GM04504 (cell line): ENCODE data around the gene MT1B.

Source experiments
- DNase-seq: peaks from one replicate; pipeline ENCODE4 v3.0.0-alpha.2; 2012; ENCODE audit warnings: low read depth

MT1B gene

DNA sequence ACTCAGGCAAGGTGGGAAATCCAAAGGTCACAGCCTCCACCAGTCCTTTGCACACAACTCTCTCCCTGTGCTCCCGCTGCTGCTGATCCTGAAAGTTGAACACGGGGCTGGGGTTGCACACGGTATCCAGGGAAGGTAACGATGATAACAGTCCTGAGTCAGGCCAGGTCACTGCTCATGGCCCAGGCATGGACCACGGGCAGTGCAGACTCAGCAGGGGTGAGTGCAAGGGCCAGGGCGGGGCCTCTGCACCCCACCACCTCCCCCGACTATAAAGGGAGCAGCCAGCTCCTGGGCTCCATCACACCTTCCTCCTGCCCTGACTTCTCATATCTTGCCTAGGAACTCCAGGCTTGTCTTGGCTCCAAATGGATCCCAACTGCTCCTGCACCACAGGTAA, at the start of gene MT1B:
Gene MT1B (plus strand): TSS at position 301 of the 400 bp plus-strand sequence. CDS start 68 bp downstream, at position 369.
- DNase-seq = no peak

DNA sequence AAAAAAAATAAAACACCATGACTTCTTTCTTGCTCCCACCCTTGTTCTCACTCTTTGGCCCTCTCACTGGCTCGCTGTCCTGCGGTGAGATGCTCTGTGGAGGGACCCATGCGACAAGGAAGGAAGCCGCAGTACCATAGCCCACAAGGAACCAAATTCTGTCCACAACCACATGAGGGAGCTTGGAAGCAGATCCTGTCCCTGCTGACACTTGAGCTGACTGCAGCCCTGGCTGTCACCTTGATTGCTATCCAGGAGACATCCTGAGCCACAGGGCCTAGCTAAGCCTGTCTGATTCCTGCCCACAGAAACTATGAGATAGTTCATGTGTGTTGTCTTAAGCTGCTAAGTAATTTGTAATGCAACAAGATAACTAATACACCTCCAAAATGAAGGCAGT, 48.1 kb upstream of the MT1B start:
- no peak for DNase-seq

DNA sequence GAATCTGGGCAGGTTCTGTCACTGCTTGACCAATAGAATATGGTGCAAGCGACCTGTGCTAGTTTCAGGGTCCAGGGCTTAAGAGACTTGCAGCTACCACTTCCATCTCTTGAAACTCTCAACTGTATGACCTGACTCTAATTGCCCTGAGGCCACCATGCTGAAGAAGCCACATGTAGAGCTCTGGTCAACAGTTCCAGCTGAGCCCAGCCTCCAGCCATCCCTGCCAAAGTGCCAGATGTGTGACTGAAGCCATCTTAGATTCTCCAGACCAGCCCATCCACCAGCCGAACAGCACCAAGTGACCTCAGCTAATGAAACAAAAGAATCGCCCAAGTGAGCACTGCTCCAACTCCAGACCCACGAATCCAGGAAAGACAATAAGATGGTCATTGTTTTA, 46.7 kb upstream of the MT1B start:
- no peak for DNase-seq

DNA sequence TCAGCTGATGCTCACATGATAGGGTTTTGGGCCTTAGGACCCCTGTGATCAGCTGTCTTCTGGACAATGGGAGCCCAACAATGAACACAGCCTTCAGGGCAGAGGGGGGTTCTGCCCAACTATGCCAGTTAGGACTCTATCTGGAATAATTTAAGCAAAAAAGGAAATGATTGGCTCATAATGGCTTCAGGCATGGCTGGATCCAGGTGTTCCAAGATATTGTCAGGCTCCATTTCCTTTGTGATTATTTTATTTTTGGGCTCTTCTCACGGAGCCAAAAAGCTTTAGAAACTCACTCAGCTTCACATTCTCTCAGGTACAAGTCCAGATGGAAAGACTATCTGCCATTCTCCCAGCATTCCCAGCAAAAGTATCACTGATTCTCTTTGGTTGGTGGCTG, 46.2 kb upstream of the MT1B start:
- no peak for DNase-seq

DNA sequence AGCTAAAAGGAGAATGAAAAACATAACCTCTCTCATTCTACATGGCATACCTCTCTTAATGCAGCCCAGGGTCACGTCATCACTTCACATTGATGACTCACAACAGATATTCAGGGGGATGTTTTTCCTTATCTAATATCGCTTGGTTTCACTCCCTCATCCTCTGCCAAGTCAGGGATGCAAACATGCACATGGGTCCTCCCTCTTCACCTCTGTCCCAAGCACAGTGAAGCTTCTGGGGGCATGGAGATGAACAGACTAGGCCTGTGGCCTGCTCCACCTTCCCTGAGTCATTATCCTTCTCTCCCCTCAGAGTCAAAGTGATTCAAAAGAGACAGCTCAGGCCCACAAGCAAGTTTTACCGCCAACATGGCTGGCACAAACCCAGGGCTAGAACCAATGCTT, 45.6 kb upstream of the MT1B start:
- no peak for DNase-seq

DNA sequence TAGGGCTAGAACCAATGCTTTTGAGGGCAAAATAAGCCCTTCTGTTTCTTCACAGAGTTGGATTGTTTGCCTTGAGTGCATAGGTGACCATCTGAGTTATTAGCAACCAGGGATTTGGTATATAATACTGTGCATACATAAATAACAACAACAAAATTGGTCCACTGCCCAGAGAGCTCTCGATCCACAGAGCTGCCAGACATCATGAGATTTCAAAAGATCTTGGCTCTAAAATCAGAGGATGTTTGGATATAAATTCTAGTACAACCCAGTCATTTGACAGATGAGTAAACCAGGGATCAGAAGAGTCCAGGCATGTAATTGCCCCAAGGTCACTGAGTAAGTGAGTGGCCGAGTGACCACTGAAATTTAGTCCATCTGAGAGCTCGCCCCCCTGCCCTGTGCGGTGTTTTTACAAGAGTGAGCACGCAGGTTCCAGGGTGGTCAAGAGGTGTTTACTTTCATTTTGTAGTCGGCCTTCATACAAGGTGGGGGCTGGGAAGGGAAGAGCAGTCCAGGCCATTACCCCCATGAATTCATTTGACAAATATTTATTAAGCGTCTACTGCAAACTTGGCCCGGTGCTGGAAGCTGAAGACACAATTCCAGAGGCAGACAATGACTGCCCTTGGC, 45.1 kb upstream of the MT1B start:
- DNase-seq = peak; percentile 90

DNA sequence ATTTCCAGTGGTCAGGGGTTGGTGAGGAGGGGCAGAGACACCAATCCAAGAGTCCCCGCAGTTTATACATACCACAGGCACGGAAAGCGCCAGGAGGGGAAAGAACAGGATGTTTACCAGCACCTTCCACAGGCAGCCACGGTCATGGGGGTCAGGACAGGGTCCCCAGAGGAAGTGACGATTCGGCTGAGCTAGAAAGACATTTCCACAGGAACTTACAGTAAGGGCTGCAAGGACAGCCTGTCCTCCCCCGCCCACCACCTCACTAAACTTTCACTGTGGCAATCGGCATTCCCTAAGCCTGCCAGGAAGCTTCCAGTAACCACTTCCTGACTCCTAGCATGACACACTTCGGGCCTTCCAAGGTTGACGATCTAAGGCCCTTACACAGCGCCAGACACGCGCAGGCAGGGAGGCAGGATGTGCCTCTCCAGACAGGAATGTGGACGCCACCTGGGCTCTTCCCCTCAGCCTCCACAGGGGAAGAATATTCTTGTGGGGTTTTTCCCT, 44.5 kb upstream of the MT1B start:
- DNase-seq = peak; percentile 97

DNA sequence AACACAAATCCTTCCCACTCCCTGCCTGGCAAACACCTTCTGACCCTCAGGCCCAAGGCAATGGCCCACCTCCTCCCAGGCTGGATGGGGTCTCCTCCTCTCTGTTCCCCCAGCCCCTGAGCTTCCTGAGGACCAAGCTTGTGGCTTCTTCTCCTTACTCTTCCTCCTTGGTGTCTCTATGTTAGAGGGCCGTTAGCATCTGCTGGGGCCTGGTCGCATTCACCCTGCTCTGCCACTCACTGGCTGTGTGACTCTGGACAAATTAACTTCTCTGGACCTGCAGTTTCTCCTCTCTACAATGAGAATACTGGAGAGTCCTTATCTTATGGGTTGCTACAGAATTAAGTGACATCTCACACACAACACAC, 44.0 kb upstream of the MT1B start:
- no peak for DNase-seq

DNA sequence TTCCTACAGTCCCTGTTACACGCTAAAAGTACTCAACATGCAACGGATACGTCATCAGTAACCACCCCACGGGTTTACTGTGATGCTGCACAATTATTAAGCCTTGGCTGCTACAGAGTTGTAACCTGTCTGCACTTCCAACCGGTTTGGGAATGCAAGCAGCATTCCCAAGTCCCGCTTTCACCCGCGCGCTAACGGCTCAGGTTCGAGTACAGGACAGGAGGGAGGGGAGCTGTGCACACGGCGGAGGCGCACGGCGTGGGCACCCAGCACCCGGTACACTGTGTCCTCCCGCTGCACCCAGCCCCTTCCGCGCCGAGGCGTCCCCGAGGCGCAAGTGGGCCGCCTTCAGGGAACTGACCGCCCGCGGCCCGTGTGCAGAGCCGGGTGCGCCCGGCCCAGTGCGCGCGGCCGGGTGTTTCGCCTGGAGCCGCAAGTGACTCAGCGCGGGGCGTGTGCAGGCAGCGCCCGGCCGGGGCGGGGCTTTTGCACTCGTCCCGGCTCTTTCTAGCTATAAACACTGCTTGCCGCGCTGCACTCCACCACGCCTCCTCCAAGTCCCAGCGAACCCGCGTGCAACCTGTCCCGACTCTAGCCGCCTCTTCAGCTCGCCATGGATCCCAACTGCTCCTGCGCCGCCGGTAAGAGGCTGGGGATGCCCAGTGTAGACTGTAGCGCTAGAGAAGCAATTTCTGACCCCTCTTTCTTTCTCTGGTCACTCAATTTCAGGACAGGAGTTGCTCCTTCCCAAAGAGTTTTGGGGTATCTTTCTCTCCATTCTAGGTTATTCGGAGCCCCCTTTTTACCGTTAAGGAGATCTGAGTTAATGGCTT, 43.4 kb upstream of the MT1B start, which contains the start of gene MT2A:
Gene MT2A (plus strand): TSS at position 542 of the 833 bp plus-strand sequence. CDS start 72 bp downstream, at position 614.
- peak; percentile 93 for DNase-seq

DNA sequence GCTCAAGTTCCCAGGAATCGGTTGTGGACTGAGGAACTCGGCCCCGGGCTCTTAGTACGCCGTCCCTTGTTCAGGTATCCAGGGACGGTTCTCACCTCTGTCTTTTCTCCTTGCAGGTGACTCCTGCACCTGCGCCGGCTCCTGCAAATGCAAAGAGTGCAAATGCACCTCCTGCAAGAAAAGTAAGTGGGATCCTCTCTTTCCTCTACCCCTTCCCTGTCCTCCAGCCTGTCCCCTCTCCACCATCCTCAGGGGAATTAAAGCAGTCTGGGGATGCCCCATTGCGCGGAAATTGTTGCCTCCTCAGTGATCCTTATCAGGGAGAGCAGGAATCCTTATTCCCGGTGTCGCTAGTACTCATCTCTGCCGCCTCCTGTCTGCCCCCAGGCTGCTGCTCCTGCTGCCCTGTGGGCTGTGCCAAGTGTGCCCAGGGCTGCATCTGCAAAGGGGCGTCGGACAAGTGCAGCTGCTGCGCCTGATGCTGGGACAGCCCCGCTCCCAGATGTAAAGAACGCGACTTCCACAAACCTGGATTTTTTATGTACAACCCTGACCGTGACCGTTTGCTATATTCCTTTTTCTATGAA, 42.7 kb upstream of the MT1B start:
- no peak for DNase-seq

DNA sequence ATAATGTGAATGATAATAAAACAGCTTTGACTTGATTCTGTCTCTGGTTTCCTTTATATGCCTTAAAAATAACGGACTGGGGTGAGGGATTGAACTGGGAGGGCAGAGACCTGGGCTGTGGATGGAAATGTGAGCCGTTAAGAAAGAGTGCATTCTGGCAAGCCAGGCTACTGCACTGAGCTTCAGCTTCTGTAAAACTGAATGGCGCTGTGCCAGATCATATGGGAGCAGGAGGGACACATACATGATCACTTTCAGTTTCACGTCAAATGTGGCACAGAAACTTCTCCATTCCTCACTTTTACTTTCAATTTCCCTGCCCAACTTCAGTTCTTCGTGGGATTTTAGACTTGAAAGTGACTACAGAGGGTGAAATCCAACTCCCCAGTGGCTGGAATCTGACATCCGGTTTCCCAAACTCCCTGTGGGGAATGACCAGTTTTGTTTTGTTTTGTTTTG, 42.2 kb upstream of the MT1B start:
- DNase-seq = peak; percentile 74

DNA sequence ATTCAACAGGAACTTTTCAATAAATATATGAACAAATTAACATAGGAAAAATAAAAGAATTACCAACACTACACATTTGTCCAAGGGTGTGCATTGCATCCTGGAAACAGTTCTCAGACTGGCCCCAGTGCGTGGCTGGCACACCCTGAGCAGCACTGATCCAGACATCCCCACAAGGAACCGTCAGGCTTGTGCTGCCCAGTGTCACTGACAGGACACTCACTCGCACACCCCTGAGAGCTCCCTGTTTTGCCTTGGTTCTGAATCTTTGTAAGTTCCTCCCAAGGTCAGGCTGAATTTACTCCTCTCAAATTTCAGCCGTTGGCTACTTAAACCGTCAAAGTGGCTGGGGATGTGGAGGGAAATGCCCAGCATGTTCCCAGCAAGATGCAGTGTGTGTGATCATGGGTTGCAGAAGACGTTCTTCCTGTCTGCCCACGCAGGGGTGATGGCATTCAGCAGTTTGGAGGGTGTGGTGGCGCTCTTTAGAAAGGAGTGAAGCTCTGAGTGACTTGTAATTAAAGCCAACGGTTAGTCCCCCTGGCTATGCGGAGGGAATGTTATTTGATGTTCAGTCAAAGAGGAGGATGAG, 41.6 kb upstream of the MT1B start:
- DNase-seq = no peak

DNA sequence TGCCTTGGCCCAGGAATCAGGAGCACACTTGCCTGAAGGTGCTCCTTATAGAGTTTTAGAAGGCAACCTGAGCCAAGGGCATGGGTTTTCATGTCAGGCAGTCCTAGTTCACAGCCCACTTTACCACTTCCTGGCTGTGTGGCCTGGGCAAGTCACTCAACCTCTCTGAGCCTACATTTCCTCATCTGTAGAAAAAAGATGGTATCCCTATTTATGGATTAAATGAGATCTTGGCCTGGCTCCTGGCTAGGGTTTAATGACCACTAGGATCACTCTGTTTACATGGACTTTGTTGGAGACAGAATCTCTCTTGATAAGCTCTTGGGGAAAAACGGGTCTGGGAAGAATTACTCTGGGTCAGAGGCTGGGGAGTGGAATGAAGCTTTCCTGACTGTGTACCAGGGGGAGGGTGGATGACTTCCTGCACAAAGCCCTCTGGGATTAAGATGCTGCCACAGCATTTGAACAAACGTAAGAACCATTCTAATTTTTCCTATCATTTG, 41.0 kb upstream of the MT1B start:
- DNase-seq = no peak

DNA sequence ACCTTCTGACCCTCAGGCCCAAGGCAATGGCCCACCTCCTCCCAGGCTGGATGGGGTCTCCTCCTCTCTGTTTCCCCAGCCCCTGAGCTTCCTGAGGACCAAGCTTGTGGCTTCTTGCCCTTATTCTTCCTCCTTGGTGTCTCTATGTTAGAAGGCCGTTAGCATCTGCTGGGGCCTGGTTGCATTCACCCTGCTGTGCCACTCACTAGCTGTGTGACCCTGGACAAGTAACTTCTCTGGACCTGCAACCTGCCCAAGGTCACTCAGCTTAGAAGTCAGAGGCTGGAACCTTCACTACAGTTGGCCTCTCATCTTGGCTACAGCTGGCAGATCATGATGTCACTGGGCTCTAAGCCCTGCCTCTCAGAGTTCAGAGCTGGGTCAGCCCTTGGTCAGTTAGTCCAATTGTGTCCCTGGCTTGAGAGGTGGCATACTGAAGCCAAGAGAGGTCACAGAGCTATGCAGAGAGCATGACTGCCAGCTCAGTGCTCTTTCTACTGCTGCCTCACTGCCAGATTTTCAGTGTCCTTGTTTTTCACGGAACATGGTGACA, 40.3 kb upstream of the MT1B start:
- DNase-seq = no peak

DNA sequence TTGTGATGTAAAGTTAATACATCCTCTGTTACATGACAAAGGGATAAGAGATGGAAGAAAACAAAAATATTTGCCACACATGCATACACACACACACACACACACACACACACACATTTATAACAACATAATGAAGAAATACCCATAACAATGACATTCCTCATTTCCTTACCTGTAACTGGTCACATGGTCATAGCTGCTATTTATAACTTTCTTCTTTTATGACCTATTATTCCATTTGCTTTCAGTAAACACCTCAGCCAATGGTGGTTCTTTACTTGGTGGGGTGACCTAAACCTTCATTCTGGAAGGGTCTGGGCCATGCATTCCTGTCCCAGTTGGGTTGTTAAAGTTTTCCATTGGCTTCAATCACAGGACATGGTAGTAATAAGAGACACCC, 38.0 kb upstream of the MT1B start:
- DNase-seq = no peak

DNA sequence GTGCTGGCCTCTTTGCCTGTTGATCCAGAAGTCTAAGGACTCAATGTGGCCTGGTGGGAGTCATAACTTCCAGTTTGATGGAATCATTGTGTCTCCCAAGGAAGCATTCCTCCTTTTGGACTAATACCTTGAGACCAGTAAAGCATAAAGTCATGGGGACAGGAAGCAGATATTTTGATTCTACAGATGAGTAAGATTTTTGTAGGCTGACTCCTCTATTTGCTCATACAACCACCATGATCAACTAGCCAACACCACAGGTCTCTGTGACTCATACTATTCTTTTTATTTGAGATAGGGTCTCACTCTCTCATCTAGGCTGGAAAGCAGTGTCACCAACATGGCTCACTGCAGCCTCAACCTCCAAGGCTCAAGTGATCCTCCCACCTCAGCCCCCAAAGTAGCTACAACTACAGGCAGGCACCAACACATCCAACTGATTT, 37.1 kb upstream of the MT1B start:
- DNase-seq = no peak

DNA sequence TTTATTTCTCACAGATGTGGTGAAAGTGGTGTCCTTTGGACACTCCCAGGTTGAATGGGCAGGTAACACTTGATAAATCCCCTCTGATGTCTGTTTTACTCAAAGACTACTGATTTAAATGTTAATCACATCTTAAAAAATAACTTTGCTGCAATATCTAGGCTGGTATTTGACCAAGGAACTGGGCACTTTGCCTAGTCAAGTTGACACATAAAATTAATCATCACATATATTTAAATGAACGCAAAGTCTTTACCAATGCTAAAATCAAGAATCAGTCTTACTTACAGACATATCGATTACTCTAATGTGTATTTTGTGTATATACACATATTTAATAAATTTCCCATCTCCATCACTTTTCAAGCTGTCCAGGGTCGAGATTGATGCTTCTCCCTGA, 36.3 kb upstream of the MT1B start:
- no peak for DNase-seq

DNA sequence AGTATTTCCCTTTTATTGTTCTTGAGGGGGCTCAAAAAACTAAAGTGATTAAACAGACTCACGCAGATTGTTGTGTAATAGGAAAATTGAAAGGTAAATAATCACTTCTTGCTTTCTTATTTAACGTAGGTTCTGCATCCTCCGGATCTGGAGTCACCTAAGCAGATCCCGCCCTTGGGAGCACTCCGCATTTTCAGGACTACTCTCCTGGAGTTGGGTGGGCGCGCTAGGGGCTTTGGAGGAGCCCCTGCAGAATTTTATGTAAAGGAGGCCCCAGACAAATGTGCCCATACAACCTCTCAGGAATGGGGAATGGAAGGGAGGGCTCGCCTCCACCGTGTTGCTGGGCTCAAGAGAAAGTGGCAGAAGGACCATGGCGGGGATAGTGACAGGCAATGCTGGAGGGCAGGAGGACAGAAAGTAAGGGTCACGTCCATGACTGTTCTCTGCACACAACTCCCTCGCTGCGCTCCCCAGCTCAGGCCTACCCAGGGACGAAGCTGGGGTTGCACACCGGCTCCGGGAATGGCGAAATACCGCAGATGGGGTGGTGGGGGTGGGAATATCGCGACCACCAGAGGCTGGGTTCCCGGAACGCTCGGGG, 35.0 kb upstream of the MT1B start:
- no peak for DNase-seq

DNA sequence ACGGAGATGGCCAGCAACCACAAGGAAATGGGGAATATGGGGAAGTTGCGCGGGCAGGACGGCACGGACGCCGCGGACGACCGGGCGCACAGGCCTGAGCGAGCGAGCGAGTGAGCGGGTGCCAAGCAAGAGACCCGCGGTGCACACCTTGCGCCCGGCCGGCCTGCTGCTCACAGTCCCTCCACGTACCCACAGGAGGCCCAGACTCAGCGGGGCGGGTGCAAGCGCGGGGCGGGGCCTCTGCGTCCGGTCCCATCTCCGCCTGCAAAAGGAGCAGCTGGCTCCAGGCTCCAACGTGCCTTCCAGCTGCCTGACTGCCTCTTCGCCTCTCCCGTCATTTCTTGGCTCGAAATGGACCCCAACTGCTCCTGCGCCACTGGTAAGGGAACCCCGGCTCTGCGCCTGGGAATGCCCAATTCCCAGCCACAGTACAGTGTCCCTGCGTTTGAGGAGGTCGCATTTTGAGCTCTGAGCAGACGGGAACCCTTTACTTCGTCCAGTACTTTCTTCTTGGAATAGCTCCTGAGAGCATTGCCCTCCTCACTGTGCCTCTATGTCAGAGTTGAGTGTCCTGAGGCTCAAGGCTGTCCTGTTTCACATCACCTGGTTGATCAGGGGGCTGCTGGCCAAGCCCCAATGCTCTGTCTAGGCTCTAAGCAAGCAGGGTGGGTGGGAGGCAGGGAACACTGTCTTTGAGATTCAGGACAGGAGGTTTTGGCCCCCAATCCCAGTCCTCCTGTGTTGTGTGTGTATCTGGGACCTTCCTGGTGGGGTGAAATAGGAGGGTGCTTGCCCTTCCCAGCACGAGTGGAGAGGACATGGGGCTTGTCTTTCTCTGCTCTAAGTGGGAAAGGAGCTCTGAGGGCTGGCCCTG, 34.2 kb upstream of the MT1B start:
- DNase-seq = no peak

DNA sequence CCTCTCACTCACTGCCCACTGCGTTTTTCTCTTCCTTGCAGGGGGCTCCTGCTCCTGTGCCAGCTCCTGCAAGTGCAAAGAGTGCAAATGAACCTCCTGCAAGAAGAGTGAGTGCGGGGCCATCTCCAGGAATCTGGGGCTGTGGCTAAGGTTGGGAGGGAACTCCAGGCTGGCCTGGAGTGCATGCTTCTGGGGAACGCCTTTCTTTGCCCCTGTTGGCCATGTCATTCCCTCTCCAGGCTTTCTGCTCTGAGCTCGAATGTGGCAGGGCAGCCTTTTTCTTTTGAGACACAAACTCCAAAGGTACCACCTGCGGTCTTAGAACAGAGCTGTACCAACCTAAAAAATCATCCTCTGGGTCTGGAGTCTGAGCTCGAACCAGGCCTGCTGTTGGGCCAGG, 33.5 kb upstream of the MT1B start:
- no peak for DNase-seq
